NCI-H2029 (cell line): ENCODE data around the gene NDUFV2.
A peak's percentile ranks its signal among the peaks of the same experiment; 100 is the strongest.
"Not testable (repeated sequence)": the region's sequence is repeated elsewhere in the genome, so short reads cannot be mapped to it uniquely, and the experiment has no call there.

Source experiments
- DNase-seq: peaks from one replicate; lab custom pipeline; 2025; lab: John Stamatoyannopoulos, UW

Gene NDUFV2

DNA sequence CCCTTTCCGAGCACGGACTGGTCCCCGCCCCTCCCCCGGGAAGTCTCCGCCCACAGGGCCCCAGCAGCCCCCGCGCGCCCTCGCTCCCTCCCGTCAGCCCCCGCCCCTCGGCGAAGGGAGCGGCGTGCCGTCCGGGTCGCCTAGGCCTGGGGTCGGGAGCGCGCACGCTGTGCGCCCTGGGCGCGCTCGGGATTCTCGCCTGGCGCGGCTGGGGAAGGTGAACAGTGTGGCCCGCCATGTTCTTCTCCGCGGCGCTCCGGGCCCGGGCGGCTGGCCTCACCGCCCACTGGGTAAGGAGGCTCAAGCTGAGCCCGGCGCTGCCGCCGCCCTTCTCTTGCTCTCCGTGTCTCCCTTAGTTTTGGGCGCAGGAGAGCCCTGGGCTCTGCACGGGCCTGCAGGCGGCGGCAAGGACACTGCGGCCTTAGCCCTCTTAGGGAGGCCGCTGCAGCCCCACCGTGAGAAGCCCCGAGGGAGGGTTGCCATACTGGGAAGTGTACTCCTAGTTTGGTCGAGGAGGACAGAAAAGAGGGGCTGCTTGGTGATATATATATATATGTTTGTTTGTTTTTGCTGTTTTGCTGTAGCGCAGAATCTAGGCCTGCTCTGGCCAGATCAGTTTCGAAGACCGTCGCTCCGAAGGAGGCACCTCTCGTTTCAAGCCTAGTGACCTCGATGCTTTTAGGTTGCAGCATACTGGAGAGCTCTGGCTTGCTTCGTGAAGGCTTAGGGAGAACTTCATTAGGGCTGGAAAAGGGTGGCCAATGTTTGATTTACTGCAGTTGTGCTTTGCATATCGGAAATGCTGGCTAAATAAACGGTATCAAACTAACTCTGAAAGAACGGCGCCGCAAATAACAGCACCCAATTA, at the start of gene NDUFV2:
TSS of gene NDUFV2 (plus strand) at position 192 of the 868 bp plus-strand sequence. CDS start at position 237, 45 bp downstream.
- peak; percentile 86 for DNase-seq

DNA sequence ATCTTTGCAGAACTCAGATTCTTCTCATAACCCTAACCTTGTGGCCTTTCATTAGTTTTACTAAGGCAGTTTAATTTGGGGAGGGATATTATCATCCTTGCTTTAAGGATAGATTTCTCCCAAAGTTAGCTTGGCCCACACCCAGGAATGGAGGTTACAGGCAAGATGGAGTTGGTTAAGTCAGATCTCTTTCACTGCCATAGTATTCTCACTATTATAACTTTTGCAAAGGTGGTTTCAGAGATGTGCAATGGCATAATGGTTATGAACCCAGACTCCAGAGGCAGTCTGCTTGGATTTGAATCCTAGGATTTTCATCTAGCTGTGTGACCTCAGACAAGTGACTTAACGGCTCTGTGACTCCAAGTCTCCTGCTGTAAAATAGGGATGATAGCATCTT, 48.7 kb upstream of the NDUFV2 start:
- DNase-seq: no peak

DNA sequence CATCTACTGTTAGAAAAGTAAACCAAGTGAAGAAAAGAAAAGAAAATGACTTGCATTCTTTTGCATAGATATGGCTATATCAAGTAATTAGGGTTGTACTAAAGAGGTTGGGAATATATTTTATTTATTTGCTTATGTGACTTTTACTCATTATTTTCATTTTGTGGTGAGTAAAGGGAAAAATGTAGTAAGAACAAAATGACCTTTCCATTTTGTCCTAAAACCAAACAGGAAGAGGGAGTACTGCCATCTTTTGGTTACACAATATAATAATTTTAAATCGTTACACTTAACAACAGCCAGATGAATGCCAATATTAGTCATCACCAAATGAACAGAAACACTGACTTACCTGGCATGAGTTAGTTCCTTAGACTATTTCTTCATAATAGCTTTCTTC, 47.3 kb upstream of the NDUFV2 start:
- DNase-seq: no peak

DNA sequence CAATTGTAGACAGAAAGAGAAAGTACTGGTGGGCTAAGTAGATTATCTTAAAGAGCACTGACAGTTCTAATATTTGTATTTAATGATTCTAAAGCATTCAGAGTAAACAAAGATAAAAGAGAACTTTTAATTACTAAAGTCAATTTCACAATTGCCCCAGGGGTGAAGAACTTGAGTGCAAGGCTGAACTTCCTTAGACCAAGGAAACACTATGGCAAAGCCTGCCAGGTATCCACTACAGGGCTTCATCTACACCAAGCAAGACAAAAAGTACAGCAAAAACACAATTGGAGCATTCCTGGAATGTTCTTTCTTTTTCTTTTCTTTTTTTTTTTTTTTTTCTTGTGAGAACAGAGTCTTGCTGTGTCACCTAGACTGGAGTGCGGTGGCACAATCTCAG, 46.9 kb upstream of the NDUFV2 start:
- DNase-seq: no peak

DNA sequence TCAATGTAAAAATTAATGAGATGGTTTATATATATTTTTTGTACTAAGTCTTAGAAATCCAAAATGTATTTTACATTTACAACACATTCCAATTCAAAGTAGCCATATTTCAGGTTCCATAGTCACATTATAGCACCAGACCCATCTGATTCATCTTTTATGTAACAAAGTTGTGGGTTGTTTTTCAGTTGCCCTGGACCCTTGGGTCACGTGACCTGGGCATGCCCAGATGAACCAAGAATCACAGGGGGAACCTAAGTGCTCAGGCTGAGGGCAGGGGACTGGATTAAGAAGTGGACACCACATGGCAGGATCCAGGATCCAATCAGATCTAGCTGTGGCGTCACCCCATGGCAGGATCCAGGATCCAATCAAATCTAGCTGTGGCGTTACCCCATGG, 44.9 kb upstream of the NDUFV2 start:
- no peak for DNase-seq

DNA sequence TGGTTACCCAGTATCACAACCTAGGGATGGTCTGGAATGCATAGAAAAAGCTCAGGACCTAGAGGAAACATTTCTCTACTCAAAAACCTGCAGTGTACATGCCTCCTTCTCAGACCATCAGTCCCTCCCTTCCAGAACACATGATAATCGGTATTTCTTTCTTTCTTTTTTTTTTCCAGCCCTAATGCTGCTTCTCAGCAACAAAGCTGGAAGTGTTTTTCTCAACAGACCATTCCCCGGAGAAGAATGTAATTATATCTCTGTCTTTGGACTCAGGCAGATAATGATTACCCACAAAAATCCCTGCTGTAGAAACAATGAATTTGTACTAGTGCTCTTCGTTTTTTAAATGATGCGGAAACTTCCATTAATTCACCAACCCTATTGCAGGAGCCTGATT, 44.1 kb upstream of the NDUFV2 start:
- no peak for DNase-seq

DNA sequence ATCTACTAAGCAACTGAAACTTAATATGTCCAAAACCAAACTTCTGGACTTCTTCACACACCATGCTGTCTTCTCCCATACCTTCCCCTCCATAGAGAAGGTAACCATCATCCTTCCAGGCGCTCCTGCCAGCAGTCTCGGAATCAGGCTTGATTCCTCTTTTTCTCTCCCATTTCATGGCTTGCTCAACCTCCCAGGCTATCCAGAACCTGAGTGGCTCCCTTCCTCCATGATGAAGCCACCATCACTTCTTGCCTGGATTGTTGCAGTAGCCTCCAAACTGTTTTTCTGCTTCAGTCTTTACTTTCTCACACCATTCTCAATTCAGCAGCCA, 40.1 kb upstream of the NDUFV2 start:
- no peak for DNase-seq

DNA sequence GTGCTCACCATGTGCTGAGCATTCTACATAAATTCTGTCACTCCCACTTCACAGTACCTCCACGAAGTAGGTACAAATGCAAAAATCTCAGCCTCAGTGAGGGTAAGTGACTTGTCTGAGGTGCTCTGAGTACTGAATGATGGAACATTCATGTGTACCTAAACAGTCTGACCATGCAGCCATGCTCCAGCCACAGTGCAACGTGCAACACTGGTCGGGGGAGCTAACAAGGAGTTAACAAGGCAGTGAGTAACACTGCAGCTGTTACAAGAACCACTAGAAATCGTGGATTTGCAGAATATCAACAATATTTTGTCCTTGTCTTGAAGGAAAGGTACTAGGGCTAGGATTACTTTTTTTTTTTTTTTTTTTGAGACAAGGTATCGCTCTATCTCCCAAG, 36.6 kb upstream of the NDUFV2 start:
- DNase-seq: no peak

DNA sequence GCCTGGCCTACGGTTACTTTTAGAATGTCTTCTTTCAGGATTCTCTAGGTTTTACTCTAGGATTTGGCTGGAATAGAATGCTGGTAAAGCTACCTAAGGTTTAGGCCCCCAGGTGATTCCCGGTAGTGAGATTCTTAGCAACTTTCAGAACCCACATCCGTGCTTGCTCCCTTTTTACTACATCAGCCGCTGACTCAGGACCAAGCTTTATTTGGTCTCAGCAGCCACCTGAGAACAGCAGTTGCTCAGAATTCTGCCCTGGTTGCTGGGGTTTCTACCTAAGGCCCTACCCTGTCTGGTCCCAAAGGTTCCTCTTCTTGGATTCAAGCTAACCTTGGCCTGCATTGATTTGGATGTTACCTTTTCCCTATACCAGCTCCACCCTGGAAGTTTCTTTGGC, 36.1 kb upstream of the NDUFV2 start:
- no peak for DNase-seq

DNA sequence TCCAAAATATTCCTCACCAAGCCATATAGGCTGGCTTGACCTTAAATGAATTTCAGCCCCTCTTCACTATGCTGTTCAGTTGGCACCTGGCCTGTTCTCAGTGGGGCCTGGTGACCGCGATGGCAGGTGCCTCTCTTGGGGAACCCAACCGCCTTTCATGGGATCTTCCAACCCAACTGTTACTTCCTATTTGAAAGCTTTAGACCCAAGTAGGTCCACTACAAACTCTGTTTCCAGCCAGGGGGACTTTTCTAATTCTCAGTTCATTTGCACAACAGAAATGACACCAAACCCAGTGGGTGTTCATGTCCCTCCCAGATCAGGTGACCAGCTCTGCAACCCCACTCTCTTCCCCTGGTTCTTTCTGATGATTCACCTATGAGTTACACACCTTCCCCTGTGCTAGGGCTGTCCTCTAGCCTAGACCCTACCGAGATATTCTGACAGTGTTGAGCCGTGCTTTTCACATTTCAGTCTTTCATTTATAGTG, 35.6 kb upstream of the NDUFV2 start:
- DNase-seq: no peak

DNA sequence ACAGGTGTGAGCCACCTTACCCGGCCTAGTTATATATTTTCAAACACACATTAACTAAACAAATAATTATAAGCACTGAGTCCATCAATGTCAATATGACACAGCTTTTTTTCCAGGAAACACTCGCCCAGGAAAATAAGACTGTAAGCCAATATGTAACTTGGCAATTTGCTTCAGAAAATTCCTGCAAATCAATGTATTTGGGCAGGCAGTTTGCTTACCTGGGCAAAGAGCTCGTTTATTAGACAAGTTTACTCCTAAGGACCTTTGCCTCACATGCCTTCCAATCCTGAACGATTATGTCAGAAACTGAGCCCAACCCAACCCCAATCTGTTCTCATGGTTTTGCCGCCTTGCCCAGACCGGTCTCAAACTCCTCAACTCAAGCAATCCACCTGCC, 34.7 kb upstream of the NDUFV2 start:
- DNase-seq: no peak

DNA sequence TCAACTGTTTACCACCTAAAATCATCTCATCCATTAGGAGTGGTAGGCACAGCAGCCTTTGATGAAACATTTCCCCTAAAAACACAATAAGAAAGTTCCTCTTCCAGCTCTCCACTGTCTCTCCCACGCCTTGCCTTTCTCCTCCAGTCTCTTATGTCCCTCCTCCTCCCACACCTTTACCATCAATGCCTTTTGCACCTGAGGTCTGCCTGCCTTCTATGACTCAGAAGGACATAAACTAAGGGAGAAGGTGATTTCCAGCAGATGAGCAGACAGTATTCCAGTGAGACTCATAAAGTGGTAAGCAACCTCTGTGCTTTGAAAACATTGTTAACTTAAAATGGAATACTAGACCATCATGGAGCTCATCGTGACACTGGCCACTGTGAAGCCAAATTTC, 34.2 kb upstream of the NDUFV2 start:
- no peak for DNase-seq

DNA sequence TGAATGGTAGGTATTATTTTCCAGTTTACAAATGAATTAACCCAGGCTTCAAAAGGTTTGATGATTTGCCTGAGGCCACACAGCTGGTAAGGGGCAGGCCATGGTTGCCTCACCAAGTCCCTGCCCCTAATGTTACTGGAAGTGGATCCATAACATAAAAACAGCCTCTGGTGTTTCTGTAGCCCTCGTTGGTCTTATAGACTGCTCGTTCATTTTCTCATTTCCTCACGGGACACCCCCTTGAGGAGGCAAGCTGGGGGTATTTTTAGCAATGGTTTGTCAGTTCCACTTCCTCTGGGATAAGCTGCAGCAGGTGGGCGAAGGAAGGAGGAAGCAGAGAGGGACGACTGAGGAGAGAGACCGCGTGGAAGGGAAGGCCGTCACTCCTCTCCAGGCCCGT, 32.9 kb upstream of the NDUFV2 start:
- no peak for DNase-seq

DNA sequence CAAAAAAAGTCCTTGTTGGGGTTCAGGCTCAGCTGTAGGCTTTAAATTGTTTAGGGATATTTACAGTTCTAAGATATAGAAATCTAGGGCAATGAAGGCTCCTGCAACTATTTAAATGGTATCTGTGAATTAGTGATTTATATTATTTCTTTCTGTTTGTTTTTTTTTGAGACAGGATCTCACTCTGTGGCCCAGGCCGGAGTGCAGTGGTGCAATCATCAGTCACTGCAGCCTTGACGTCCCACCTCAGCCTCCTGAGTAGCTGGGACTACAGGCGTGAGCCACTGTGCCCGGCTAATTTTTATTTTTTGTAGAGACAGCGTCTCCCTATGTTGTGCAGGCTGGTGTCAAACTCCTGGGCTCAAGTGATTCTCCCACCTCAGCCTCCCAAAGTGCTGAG, 32.3 kb upstream of the NDUFV2 start:
- no peak for DNase-seq

DNA sequence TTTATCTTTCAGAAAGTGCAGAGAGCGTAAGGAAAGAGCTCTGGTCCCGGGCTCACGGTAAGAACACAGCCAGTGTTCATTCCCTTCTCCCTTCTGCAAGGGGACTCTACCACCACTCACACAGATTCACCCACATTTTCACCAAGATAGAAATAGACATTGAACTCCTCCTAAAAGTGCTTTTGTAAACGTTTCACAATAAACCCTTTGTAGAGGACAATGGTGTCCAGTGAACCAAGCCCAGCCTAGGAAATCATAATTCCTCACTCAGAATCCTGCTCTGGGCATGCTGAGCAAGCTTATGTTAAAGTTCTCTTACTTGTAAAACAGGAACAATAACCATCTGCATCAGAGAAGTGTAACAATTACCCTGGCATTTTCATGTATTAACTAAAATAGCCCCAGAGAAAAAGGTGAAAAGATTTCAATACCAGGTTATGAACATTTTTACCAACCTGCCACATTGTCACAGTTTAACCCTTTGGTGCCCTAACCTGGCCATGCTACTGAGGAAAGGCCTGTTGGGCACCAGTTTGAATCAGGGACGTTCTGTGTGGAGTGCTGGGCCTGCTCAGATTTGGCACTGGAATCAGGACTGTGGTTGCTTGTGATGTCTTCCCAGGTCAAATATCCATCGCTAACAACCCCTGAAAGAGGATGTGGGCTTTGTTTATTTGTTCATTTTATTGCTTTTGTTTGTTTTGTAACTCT, 22.5 kb upstream of the NDUFV2 start:
- DNase-seq: no peak

DNA sequence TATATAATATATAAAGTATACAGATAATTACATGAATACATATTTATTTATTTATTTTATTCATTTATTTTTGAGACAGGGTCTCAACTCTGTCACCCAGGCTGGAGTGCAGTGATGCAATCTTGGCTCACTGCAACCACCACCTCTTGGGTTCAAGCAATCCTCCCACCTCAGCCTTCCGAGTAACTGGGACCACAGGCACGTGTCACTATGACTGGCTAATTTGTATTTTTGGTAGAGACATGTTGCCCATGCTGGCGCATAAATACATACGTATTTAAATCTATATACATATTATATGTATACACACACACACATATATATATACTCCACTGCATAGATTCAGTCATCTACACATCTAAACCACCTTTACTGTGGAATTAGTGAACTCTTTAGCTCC, 20.6 kb upstream of the NDUFV2 start:
- no peak for DNase-seq

DNA sequence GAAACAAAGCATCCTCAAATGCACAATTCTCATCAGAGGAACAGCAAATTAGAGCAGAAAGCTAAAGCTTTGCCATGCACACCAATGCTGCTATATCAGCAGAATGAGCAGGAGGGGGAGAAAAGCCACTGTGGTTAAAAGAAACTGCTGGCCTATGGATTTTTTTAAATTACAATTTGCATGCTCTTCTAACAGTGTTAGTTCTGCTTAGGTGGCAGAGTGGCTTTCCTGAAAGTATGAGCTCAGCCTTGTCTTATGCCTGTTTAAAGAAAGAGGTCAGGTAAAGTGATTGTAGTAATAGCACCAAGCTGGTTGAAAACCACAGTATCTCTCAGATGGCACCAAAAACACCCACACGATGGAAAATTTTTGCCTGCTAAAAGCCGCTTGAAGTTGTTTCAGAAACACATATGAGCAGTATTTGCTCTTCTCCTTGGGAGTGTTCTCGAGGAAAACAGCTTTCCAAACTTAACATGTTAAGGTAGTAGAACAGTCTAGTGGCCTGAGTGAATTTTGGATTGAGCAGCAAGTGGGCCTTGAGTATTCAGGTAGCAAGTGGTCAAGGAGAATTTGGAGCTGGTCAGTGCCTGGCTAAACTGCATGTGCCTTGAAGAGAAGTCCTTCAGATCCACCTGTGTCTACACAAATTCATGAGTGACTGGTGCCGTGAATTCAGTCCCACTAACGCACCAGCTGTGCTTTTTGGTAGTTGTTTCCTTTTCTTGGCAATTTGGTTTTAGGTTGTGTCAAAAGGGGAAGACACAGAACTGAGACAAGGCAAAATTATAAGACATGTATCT, 19.6 kb upstream of the NDUFV2 start:
- DNase-seq: no peak

DNA sequence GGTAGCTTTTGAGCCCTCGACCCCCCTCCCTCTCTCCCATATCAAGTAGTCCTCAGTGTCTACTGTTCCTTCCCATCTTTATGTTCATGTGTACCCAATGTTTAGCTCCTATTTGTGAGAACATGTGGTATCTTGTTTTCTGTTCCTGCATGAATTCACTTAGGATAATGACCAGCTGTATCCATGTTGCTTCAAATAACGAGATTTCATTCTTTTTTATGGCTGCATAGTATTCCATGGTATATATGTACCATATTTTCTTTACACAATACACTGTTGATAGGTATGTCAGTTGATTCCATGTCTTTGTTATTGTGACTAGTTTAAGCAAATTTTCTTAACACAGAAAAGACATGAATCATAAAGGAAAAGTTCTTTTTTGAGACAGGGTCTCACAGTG, 16.5 kb upstream of the NDUFV2 start:
- no peak for DNase-seq

DNA sequence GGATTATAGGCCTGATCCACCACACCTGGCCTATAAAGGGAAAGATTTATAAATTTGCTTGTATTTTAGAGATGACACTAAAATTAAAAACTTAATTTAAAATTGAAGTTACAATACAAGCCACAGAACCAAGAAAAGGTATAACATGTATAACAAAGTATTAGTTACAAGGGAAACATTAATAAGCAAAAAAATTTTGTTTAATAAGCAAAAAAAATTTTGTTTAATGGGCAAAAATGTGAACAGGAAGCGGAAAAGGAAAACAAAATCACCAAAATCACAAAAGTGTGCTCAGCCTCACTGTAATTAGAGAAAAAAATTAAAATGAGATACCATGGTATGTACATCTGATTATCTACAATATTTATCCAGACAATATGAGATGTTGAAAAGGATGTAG, 15.9 kb upstream of the NDUFV2 start:
- no peak for DNase-seq

DNA sequence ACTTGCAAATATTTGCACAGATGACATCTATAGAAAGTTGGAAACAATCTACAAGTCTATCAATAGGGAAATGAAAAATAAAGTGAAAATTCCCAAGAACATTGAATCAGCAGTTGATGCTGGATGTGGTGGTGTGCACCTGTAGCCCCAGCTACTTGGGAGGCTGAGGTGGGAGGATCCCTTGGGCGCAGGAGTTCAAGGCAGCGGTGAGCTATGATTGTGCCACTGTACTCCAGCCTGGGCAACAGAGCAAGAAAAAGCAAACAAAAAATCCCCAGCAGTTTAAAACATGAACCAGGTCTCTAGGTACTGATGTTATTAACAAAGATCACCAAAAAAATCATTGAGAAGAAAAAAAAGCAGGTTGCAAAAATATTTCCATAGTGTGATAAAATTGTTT, 15.4 kb upstream of the NDUFV2 start:
- DNase-seq: no peak

DNA sequence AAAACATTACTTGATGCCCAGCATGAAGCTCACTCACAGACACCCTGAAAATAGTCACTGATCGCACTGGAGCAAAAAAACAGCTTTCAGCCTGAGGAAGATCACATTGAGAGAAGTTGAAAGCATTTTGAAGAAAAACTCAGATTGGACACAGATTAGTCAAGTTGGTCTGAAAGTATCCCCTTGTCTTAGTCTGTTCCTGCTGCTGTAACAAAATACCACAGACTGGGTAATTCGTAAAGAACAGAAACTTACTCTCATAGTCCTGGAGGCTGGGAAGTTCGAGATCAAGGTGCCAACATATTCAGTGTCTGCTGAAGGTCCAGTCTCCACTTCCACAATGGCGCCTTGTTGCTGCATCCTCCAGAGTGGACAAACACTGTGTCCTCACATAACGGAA, 14.2 kb upstream of the NDUFV2 start:
- DNase-seq: no peak

DNA sequence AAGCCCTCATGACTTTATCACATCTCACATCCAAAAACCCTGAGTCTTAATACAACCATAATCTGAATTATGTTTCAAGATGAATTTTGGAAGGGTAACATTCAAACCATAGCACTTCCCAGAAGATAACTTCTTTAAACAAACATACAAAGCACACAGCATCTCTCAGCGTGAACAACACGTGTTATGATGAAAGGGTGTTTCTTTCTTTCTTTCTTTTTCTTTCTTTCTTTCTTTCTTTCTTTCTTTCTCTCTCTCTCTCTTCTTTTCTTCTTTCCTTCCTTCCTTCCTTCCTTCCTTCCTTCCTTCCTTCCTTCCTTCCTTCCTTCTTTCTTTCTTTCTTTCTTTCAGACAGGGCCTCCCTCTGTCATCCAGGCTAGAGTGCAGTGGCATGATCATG, 13.8 kb upstream of the NDUFV2 start:
- DNase-seq: not testable (repeated sequence)

DNA sequence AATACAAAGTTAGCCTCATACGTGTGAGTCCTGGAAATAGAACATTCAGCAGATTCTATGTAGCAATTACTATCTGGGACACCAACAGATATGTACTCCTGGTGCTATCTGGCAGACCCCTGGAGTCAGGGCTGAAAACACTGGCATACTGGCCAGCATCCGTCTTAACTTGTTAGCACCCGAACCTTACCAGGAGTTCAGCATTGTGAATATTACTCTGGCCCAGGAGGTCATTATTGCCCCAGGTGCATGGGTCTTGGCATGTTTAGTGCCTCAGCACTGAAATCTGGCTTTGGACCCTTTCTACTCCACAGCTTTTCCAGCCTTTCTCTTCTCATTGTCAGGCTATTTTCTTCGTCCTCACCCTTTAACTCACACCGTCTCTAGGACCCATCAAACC, 11.9 kb upstream of the NDUFV2 start:
- no peak for DNase-seq
